ENCODE measurements around the gene ELOVL5.
A peak's percentile ranks its signal among the peaks of the same experiment; 100 is the strongest.
"Not testable (repeated sequence)": the region's sequence is repeated elsewhere in the genome, so short reads cannot be mapped to it uniquely, and the experiment has no call there.

The ELOVL5 gene

DNA sequence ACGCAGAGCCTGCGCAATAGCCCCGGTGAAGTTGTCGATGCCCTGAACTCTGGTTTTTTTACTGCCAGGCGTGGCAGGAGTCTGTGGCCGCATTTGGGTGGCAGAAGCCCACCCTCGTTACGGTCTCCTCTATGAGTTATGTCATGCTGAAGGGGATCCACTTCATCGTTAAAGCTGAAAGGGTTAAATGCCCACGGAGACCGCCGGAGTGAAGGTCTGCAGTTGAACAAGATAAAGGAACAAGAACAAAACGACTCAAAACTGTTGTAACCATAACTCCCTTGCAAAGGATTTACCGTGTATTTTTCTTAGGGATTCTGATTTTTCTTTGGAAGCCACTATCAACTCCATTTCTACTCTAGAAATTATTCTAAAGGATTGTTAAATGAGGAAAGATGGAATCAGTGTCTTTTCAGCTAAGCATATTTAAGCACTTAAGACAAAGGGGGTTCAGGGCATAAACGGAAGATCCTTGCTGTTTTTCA lies 501 bp upstream of the ELOVL5 start:
- TF ChIP-seq, protein P1, sequence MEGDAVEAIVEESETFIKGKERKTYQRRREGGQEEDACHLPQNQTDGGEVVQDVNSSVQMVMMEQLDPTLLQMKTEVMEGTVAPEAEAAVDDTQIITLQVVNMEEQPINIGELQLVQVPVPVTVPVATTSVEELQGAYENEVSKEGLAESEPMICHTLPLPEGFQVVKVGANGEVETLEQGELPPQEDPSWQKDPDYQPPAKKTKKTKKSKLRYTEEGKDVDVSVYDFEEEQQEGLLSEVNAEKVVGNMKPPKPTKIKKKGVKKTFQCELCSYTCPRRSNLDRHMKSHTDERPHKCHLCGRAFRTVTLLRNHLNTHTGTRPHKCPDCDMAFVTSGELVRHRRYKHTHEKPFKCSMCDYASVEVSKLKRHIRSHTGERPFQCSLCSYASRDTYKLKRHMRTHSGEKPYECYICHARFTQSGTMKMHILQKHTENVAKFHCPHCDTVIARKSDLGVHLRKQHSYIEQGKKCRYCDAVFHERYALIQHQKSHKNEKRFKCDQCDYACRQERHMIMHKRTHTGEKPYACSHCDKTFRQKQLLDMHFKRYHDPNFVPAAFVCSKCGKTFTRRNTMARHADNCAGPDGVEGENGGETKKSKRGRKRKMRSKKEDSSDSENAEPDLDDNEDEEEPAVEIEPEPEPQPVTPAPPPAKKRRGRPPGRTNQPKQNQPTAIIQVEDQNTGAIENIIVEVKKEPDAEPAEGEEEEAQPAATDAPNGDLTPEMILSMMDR (IDR thresholded peaks at IDR 0.05; ENCODE audit: low read length, missing control alignments), result no peak
- no peak for DNase-seq (ENCODE audit: low read depth)
- peak overlapping the region; percentile 88 for H3K4me3 ChIP-seq (replicated peaks; ENCODE audit: low read depth, low read length)

DNA sequence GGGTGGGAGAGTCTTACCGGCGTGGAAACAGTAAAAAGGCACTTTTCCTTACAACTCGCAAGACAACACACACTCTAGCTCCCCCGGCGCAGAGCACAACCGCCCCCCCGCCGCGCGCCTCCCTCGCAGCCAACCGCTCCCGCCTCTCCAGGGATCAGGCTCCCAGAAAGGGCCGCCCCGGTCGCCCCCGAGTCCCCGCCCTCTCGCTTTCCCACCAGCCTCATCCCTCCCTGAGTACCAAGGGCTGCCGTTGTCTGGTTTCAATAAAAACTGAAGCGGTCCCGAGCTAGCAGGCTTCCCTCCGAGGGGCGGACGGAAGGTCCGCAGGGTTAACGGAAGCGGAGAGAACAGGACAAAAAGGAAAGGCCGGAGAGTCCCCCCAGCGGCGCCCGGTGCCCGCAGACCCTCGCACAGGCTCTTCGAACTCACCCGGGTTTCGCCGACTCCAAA lies 804 bp downstream of the ELOVL5 start:
- TF ChIP-seq, protein P1 (IDR thresholded peaks at IDR 0.05; ENCODE audit: low read length, missing control alignments), result no peak
- peak; percentile 67 for DNase-seq (ENCODE audit: low read depth)
- peak overlapping the region; percentile 88 for H3K4me3 ChIP-seq (replicated peaks; ENCODE audit: low read depth, low read length)

DNA sequence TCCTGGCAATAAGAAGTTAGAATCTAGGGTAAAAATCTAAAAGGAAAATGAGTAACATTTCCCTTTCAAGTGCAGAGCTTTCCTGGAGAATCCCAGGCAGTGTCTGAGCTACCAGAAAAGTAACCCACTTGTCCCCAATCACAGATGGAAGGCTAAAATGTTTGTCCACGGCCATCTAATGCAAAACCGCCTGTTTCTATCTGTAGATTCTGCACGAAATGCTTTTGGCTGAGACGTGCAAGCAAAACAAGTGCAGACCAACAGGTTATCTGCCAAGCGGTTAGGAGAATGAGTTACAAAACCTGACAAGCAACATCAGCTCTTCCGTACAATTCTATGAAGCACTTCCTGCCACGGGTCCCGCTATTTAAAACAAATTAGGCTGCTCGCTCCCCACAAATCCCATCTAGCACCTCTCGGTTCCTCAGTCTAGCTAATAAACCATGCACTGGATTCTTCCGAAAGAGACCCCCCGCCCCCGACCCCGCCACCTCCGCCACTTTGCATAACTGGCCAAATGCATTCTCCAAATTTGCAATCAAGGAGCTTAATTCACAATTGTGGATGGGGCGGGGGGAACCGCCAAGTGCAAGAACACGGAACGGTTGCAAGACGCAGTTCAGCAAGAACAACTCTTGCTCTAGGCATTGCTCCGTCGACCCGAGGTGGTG lies 1.4 kb downstream of the ELOVL5 start:
- peak overlapping the region; percentile 88 for H3K4me3 ChIP-seq (replicated peaks; ENCODE audit: low read depth, low read length)
- TF ChIP-seq, protein P1 (IDR thresholded peaks at IDR 0.05; ENCODE audit: low read length, missing control alignments), result no peak
- DNase-seq (ENCODE audit: low read depth), result peak; percentile 60

DNA sequence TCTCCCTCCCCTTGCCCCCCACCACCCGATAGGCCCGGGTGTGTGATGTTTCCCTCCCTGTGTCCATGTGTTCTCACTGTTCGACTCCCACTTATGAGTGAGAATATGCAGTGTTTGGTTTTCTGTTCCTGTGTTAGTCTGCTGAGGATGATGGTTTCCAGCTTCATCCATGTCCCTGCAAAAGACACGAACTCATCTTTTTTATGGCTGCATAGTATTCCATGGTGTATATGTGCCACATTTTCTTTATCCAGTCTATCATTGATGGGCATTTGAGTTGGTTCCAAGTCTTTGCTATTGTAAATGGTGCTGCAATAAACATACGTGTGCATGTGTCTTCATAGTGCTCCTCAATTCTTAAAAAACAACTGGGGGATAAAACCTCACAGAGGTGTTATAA lies 2.7 kb downstream of the ELOVL5 start:
- H3K4me3 ChIP-seq (replicated peaks; ENCODE audit: low read depth, low read length), result peak overlapping the region; percentile 88
- DNase-seq (ENCODE audit: low read depth), result not testable (repeated sequence)

DNA sequence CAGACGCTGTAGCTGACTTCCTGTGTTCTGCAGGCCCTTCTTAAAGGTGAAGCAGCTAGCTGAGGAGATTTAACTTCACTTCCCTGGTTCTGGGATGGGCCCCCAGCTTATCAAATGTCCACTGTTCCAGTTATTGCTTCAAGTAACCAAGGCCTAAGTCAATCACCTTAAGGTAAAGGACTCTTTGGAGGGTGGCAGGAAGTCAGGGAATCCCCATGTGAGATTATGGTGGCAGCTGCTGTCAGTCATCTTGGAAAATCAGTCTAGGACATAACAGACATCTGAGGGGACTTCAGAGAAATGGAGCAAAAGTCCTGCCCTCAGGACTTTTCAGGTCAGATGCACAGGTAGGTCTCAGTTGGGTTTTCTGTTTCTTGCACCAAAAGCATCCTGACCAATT lies 3.8 kb downstream of the ELOVL5 start:
- no peak for DNase-seq (ENCODE audit: low read depth)
- TF ChIP-seq, protein P1 (IDR thresholded peaks at IDR 0.05; ENCODE audit: low read length, missing control alignments), result no peak
- H3K4me3 ChIP-seq (replicated peaks; ENCODE audit: low read depth, low read length), result no peak overlapping the region

DNA sequence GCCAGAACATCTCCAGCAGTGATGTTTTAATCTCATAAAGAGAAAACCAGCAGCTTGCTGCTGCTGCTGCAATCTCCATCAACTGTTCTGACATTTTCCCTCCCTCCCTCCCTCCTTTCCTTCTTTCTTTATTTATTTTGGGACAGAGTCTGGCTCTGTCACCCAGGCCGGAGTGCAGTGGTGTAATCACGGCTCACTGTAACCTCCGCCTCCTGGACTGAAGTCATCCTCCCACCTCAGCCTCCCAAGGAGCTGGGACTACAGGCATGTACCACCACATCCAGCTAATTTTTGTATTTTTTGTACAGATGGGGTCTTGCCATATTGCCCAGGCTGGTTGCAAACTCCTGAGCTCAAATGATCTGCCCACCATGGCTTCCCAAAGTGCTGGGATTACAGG lies 5.7 kb downstream of the ELOVL5 start:
- TF ChIP-seq, protein P1 (IDR thresholded peaks at IDR 0.05; ENCODE audit: low read length, missing control alignments), result no peak
- DNase-seq (ENCODE audit: low read depth), result no peak
- H3K4me3 ChIP-seq (replicated peaks; ENCODE audit: low read depth, low read length), result no peak overlapping the region

DNA sequence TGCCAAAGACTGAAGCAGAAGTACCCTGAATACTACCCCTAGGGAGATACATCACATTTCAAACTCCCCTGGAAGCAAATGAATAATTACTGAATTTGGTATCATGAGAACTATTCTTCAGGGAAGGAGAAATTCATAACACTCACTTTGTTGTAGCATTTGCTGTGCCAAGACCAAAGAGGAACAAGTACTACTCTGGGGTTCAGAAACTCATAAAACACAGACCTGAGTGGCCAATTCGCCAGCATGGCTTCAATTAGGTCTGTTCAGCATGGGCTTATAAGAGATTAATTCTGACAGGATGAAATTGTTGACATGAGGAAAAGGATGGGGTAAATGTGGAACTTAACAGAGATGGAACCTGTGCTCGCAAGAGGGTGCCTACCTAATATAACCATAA lies 6.5 kb downstream of the ELOVL5 start:
- TF ChIP-seq, protein P1 (IDR thresholded peaks at IDR 0.05; ENCODE audit: low read length, missing control alignments), result no peak
- no peak for DNase-seq (ENCODE audit: low read depth)
- no peak overlapping the region for H3K4me3 ChIP-seq (replicated peaks; ENCODE audit: low read depth, low read length)
